Astrocyte (in vitro differentiated cells and primary cell): Measurements from ENCODE around the gene GTPBP6.

ENCODE experiments used
- CTCF ChIP-seq: IDR thresholded peaks from 2 replicates; pipeline ENCODE4 v1.5.1; 2011; ENCODE audit warnings: low read depth, mild to moderate bottlenecking, inconsistent platforms, low read length, moderate library complexity; ENCODE audit not compliant: insufficient read depth
- EZH2 ChIP-seq: IDR thresholded peaks from 2 replicates; pipeline ENCODE4 v1.6.1; 2012; ENCODE audit warnings: mild to moderate bottlenecking, low read length, inconsistent platforms; ENCODE audit not compliant: insufficient read depth

GRCh38 chrX:367866-368265, 49.3 kb upstream of the GTPBP6 start:
- TF ChIP-seq CTCF (no peak), EZH2 (no peak)
